ENCODE data around the gene DNM3.

DNA sequence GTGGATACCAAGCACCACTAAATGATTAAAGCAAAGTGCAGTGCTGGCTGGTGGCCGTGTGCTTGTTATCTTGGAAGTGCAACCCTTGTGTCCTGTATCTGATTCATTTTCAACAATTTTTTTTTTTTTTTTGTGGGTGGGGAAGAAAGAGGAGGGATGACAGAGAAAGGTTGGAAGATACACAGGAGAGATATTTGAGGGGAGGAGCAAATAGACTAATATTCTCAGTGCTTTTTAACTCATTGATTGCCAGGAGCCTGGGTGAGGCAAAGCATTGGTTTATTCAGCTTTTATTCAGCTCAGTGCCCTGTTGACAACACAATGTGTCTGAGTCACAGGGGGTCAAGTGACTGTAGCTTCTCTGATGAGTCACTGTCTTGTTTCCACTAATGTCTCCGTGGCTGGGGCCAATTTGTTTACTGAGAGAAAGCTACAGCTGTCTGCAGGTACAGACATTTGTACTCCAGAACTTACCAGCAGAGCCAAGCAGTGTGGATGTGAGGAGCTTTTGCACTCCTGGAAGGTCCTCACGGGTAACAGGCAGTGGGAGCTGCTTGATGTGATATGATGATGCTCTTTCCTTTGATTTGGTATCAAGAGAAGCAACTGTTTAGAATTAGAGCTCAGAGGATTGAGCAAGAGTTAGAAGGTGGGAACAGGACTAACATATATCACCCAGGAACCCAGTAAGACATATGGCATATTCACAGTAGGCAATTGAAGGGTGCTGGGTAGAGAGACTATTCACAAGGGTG is 23.6 kb upstream of the DNM3 start:
- TF ChIP-seq, protein P1, sequence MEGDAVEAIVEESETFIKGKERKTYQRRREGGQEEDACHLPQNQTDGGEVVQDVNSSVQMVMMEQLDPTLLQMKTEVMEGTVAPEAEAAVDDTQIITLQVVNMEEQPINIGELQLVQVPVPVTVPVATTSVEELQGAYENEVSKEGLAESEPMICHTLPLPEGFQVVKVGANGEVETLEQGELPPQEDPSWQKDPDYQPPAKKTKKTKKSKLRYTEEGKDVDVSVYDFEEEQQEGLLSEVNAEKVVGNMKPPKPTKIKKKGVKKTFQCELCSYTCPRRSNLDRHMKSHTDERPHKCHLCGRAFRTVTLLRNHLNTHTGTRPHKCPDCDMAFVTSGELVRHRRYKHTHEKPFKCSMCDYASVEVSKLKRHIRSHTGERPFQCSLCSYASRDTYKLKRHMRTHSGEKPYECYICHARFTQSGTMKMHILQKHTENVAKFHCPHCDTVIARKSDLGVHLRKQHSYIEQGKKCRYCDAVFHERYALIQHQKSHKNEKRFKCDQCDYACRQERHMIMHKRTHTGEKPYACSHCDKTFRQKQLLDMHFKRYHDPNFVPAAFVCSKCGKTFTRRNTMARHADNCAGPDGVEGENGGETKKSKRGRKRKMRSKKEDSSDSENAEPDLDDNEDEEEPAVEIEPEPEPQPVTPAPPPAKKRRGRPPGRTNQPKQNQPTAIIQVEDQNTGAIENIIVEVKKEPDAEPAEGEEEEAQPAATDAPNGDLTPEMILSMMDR (IDR thresholded peaks at IDR 0.05): no peak
- TF ChIP-seq POLR2A (IDR thresholded peaks at IDR 0.05): no peak
